ENCODE results near the gene CCDC146.
"Not testable (repeated sequence)": the region's sequence is repeated elsewhere in the genome, so short reads cannot be mapped to it uniquely, and the experiment has no call there.

The CCDC146 gene

GRCh38 chr7:77202481-77202976, 80.1 kb downstream of the CCDC146 start:
- no peak for DNase-seq (ENCODE audit: low read depth)

- no peak for DNase-seq (ENCODE audit: low read depth)
These were observed 83.3 kb downstream of the CCDC146 start for GRCh38 chr7:77205706-77206105.

GRCh38 chr7:77208416-77208815, 86.0 kb downstream of the CCDC146 start:
- DNase-seq (ENCODE audit: low read depth): no peak

- DNase-seq (ENCODE audit: low read depth): no peak
These were observed 87.2 kb downstream of the CCDC146 start for GRCh38 chr7:77209479-77210139.

- no peak for DNase-seq (ENCODE audit: low read depth)
These were observed 93.9 kb downstream of the CCDC146 start for GRCh38 chr7:77216181-77216845.

- DNase-seq (ENCODE audit: low read depth): no peak
These were observed 95.2 kb downstream of the CCDC146 start for GRCh38 chr7:77217474-77218185.

GRCh38 chr7:77219701-77220331, 97.4 kb downstream of the CCDC146 start:
- not testable (repeated sequence) for DNase-seq (ENCODE audit: low read depth)

GRCh38 chr7:77222065-77222464, 99.7 kb downstream of the CCDC146 start:
- DNase-seq (ENCODE audit: low read depth): no peak

GRCh38 chr7:77222819-77223218, 100.4 kb downstream of the CCDC146 start:
- DNase-seq (ENCODE audit: low read depth): no peak

GRCh38 chr7:77223261-77223660, 100.8 kb downstream of the CCDC146 start:
- DNase-seq (ENCODE audit: low read depth): no peak

- no peak for DNase-seq (ENCODE audit: low read depth)
These were observed 104.0 kb downstream of the CCDC146 start for GRCh38 chr7:77226357-77226839.

- not testable (repeated sequence) for DNase-seq (ENCODE audit: low read depth)
These were observed 106.4 kb downstream of the CCDC146 start for GRCh38 chr7:77228795-77229194.

- DNase-seq (ENCODE audit: low read depth): no peak
These were observed 110.1 kb downstream of the CCDC146 start for GRCh38 chr7:77232467-77232866.

GRCh38 chr7:77235276-77235675, 112.9 kb downstream of the CCDC146 start:
- DNase-seq (ENCODE audit: low read depth): no peak

GRCh38 chr7:77238703-77239136, 116.3 kb downstream of the CCDC146 start:
- no peak for DNase-seq (ENCODE audit: low read depth)

- no peak for DNase-seq (ENCODE audit: low read depth)
These were observed 117.1 kb downstream of the CCDC146 start for GRCh38 chr7:77239471-77239870.

- no peak for DNase-seq (ENCODE audit: low read depth)
These were observed 119.7 kb downstream of the CCDC146 start for GRCh38 chr7:77242068-77242467.

GRCh38 chr7:77242554-77242953, 120.1 kb downstream of the CCDC146 start:
- DNase-seq (ENCODE audit: low read depth): no peak

- no peak for DNase-seq (ENCODE audit: low read depth)
These were observed 122.0 kb downstream of the CCDC146 start for GRCh38 chr7:77244222-77244934.

GRCh38 chr7:77245015-77245755, 122.8 kb downstream of the CCDC146 start:
- DNase-seq (ENCODE audit: low read depth): no peak
